GM19452 (cell line): ENCODE results near the gene NVL.

Source experiments
- ATAC-seq: cut with Tn5 transposase; IDR thresholded peaks from one replicate; pipeline ENCODE4 v1.9.1; 2021; ENCODE audit not compliant: unreplicated experiment

The NVL gene

DNA sequence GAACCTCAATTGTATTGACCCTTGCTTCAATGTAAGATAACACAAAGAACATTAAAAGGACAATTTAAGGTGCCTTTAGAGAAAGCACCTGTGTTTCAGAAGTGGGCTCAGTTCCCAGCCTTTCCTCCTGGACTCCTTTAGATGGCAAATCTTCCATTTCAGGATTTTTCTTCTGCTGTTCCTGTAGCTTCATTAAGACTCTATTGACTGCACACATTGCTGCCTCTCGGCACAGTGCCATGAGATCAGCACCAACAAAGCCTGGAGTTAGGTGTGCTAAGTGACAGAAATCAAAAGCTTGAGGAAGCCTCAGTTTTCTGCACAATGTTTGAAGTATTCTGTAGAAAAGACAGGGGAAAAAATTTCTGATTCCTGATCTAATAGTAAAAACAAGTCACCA is 40.6 kb downstream of the NVL start:
- no peak for ATAC-seq

DNA sequence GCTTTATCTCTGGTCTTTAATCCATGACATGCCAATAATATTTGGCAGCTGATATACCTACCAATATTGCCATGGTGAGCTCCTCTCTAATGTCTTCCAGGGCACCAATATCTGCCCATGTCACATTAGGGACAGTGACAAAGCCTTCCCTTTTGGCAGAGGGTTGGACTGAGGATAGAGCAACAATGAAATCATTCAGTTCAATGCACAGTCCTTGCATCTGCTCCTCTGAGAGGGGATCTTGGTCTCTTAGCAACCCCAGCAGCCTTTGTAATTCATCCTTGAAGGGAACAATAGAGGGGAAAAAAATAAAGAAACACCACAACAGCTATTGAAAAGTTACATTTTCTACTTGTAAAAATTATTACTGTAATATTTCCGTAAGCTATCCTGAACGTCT is 42.3 kb downstream of the NVL start:
- no peak for ATAC-seq

DNA sequence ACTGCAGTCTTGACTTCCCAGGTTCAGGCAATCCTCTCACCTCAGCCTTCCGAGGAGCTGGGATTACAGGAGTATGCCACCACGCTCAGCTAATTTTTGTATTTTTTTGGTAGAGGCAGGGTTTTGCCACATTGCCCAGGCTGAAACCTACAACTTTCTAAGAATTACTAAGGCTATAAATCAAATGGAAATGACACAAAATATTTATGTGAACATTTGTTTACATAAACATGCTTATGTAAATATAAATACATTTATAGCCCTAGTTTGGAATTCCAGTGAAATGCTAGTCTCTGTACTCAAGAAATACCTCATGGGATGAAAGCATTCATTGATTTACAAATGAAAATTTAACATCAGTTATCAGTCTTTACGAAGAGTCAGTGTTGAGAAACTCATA is 47.8 kb downstream of the NVL start:
- ATAC-seq = no peak

DNA sequence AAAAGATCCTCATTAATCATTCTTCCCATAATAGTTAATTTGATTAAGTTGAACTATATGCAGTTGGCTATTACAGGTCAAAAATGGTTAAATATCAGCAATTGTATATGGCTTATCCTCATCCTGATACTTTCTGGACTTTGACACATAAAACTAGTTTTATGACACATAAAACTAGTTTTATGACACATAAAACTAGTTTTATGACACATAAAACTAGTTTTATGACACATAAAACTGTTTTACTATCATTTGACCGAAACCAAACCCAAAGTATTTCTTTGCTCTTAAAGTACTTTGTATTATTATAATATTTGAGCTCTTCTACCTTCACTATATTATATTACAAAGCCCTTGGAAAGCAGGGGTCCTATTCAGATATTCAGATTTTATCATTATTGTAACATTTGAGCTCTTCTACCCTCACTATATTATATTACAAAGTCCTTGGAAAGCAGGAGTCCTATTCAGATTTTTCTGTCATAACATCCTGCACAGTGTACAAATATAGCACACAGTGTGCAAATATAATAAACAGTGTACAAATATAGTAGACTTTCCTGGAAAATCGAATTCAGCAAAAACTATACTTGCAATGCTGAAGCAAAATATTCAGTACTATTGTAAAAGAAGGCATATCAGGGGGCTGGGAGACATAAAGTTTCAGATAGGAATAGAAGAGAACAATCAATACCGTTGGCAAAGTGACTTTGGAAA is 53.0 kb downstream of the NVL start:
- ATAC-seq = no peak

DNA sequence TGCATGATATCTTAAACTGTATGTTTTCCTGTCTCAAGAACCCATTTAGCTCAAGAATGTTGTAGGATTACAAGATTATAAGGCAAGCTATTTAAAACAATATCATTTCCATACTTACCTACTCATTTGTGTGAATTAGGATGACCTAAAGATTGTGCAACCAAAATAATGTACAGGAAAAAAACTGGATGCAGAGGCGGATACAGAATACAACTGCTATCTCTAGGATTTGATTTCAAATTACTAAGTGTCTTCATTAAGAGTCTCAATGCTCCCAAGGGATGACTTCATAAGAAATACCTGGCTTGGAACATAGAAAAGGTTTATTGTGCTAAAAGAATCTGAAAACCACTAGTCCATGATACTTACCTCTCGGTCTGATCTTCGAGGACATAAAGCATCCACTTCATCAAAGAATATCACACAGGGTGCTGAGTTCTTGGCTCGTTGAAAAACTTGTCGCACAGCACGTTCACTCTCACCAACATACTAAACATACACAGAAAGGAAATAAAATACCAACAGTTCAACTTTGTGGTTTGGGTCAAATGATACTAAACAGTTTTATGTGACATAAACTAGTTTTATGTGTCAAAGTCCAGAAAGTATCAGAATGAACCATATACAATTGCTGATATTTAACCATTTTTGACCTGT is 54.9 kb downstream of the NVL start:
- ATAC-seq = no peak

DNA sequence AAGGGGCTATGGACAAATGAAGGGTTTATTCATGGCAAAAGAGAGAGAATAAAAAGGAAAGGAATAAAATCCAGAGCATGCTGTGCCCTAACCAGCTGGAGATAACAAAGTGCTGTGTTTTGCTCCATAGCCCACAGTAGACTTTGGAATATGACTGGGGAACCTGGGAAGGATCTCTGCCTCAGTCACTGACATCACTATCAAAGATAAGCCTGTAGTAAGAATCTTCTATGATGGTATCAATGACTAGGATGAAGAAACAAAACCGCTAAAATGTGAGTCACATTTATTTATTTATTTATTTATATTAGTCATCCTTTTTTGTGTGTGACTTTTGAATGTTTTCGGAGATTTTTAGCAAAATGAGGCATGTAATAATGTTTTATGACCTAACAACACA is 56.3 kb downstream of the NVL start:
- ATAC-seq = no peak

DNA sequence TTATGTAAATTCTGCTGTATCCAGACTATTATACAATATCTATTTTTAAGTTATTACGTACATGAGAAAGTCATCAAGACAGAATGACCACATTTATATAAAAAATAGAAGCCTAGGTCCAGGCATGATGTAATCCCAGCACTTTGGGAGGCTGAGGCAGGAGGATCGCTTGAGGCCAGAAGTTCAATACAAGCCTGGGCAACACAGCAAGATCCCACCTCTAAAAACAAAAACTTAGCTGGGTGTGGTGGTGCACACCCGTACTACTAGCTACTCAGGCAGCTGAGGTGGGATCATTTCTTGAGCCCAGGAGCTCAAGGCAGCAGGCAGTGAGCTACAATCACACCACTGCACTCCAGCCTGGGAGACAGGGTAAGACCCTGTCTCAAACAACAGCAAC is 58.9 kb downstream of the NVL start:
- no peak for ATAC-seq

DNA sequence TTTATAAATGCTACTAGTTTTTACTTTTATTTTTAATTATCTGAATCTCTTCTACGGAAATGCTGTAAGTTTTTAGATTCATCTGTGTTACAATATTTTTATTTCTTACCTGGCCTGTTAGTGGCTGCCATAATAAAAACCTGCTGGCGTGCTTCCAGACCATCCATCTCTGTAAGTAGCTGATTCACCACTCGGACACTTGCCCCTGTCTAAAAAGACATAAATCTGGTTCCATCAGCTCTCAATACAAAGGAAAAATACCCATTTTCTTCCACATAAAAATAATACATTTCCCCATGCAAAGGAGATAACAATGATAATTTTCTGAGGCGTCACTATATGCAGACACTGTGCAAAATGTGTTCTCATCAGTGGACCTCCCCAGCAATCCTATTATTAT is 62.0 kb downstream of the NVL start:
- no peak for ATAC-seq

DNA sequence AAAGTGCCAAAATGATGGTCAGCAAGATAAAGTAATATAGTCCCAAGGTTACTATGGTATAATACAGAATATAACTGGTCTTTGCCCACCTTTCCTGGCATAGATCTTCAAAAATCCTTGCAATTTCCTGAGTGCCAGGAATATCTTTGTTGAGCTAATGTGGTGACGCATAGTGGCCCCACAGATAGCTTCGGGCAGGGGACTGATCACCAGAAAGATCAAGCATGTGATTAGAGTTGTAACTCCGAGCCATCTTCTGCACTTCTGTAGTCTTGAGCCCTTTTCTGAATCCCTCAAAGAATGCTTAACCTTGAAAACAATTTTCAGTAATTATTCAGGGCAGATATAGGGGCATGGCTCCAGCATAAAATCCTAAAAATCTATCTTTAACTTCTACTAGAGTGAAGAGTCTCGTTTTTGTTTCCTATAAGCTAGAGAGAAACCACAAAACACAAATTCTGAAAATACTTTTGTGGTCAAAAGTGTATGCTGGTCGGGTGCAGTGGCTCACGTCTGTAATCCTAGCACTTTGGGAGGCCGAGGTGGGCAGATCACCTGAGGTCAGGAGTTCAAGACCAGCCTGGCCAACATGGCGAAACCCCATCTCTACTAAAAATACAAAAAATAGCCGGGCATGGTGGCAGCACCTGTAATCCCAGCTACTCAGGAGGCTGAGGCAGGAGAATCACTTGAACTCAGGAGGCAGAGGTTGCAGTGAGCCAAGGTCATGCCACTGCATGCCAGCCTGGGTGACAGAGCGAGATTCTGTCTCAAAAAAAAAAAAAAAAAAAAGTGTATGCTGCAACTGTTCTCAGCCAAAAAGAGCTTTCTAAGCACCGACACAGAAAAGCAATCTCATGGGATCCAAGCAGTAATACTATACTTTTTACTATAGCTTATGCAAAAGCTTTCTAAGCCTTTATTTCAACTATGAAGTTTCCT is 62.8 kb downstream of the NVL start:
- no peak for ATAC-seq

DNA sequence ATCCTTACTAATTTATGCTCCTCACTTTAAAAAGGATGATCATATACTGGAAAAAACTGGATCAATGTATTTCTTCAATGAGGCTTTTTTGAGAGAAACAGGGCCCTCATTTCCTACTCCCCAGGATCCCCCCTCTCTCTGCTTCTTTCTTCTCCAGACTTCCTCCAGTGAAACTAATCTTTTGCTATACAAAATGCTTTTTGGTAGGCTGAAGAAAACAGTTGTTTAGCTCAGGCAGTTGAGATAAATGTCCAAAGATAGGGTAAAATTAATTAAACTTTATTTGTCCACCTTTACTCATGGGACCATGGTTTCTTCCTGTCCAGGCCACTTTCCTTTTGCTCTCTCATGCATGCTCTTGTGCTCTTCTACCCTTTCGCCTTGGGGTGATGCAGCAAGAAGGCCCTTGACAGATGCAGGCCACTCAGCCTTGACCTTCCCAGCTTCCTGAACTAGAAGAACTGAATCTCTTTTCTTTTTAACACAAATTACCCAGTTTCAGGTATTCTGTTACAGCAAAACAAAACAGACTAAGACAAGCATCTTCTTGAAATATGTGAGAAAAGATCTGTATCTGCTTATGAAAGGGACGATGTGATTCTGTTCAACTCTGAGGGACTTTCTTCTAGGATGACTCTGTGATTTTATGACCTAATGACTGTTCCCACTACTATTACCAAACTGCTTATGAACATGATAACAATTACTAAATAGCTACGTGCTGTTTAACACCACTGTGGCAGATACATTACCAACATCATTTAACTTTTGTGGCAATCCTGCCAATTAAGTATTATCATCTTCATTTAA is 63.7 kb downstream of the NVL start:
- ATAC-seq = no peak

DNA sequence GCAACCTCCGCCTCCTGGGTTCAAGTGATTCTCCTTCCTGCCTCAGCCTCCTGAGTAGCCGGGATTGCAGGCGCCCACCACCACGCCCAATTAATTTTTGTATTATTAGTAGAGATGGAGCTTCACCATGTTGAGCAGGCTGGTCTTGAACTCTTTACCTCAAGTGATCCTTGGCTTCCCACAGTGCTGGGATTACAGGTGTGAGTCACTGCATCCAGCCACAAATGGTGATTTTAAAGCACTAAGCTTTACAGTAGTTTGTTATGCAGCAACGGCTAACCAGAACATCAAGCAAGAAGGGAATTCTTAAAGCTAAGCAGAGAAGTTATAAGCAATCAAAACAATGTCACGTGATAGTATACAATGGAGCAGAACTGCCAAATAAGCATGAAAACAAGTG is 65.7 kb downstream of the NVL start:
- no peak for ATAC-seq

DNA sequence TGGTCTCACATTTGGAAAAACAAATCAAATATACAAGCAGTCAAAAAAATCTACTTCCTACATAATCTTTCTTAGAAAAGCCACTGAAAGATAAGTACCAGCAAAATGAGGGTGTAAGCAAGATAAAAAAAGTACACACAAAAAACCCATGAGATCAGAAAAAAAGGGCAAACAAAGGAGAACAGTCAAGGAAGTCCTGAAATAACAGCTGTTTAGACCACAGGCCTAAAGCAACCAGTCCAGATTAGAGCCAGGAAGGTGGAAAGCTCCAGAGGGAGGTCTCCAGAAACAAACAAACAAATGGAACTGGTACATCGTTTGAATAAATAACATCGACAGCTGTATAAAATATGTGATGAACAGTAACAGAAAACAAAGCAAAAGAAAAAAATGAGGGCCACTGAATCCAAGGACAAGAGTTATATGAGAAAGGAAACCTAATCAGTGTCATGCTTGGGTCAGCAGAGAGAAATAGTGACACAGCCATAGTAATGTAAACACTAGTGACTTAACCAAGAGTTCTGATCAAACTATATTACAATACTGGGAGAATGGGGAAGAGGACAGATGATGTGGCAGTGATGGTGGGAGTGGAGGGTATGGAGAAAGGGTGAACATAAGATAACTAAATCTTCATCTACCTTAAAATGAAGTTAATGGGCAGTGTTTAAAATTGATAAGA is 67.5 kb downstream of the NVL start:
- no peak for ATAC-seq

DNA sequence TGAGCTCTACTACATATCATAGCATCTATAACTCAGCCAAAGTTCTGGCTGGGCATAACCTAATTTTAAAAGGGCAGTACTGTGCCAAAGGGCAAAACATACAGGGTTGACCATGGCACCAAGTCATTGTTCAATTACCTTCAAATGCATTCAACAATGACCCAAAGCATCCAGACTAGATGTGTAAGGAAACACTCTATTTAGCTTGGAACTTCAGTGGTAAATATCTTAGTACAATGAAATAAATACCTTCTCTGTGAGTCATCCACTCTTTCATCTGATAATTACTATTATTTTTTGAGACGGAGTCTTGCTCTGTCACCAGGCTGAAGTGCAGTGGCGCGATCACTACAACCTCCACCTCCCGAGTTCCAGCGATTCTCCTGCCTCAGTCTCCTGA is 70.0 kb downstream of the NVL start:
- ATAC-seq = no peak

DNA sequence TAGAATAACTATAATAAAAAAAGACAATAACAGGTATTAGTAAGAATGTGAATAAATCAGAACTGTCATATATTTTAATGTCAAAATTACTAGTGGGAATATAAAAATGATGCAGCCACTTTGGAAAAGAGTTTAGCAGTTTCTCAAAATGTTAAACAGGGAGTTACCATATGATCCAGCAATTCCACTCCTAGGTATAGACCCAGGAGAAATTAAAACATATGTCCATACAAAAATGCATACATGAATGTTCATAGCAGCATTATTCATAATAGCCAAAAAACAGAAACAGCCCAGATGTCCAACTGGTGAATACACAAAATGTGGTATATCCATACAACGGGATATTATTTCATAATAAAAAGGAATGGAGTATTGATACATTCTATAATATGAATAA is 71.6 kb downstream of the NVL start:
- no peak for ATAC-seq

DNA sequence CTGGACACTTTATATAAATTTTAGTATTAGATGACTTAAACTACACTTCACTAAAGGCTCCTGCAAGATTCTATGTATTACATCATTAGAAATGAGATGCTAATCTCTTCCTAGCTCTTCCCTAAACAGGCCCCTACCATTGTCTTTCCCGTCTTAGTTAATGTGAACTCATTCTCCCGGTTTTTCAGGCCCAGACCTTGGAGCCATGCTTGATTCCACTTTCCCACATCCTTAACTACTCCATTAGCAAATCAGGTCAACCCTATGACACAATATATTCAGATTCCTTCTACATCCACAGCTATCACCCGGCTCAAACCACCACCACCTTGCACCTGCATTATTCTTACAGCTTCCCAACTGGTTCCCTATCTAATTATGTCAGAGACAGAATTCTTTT is 73.3 kb downstream of the NVL start:
- ATAC-seq = no peak

DNA sequence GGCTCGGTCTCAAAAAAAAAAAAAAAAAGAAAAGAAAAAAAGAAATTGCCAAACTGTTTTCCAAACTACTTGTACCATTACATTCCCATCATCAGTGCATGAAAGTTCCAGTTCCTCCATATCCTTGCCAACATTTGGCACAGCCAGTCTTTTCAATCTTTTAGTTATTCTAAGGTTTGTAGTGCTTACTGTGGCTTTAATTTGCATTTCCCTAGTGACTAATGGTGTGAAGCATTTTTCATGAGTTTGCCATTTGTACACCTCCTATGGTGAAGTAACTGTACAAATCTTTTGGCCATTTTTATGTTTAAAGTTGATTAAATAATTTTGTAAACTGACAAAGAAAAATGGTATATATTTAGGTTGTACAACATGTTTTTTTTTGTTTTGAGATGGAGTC is 76.3 kb downstream of the NVL start:
- no peak for ATAC-seq

DNA sequence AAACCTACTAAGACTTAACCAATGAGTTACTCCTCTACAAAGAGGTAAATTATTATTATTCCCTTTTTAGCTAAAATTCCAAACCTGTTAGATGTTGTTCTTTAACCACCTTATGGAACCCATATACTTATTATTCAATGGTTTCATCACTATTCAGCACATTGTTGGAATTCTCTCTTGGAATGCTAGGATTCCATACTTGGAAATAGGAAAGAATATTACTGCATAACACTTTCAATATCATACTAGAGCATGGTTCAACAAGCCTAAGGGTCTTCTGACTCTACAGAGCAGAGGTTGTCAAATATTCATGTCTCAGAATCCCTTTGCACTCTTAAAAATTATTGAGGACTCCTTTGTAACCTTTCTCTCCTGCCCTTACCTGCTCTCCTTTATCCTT is 77.5 kb downstream of the NVL start:
- no peak for ATAC-seq

DNA sequence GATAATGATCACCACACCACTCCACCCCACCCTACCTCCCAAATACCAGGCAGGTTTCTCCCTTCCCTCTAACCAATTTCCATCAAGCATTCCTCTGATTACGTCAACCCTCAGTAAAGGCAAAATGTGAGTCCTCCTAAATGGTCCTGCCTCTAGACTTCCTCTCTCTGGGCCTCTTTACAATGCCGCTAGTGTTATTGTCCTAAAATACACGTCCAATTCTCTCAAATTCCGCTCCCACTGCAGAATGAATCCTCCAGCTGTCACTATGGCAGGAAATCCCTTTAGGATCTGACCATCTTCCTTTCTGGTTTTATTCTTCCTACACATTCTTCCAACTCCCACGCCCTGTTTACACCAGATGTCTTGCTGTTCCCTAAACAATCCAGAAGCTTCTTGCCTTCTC is 78.2 kb downstream of the NVL start:
- ATAC-seq = no peak

DNA sequence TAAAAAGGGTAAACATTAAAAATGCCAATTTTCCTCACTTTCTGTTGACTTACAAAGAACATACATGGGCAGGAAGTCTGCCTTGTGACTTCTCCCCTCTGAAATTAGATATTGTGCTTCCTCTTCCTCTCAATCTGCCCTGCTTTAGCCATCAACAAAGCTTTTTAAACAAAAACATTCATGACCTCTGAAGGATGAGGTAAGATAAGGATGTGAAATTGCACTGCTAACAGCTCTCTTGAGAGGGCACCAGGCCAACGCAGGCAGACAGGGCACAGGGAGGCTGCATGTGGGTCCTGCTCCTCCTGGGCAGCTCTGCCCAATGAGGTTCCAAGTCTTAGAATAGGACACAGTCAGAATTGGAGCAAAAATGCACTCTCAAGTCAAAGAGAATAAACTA is 84.8 kb downstream of the NVL start:
- peak; percentile 61 for ATAC-seq

DNA sequence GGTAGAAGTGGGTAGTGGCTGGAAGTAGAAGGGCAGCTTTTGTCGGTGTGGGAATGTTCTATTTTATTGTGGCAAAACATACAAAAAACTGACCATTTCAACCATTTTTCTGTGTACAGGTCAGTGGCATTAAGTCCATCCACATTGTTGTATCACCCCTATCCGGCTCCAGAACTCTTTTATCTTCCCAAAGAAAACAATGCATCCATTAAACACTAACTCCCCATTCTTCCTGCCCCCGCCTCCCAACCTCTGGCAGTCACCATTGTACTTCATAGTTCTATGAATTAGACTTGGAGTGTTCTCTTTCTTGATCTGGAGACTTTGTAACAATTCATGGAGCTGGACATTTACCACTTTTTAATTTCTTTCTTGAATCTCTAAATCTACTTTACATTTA is 91.2 kb downstream of the NVL start:
- no peak for ATAC-seq

DNA sequence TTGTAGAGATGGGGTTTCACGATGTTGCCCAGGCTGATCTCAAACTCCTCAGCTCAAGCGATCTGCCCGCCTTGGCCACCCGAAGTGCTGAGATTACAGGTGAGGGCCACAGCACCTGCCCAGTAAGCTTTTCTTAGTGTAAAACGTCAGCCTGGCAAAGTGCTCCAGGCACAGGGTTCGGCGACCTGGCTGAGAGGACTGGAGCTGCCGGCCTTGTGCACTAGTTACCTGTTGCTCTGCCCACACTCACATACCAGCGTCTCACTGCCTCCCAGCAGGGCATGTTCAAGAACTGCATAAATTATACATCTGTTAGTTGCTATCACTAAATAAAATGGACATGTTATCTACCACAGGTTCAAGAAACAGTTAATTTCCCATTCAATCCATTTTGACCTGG is 91.8 kb downstream of the NVL start:
- no peak for ATAC-seq
